T-helper 1 cell treated with Interleukin-12 subunit alpha and Interleukin-12 subunit beta and Interleukin-4 antibody, amounts not matched to agents 30 μg/mL and 1 μg/mL, for 36 hours (primary cell): Measurements from ENCODE around the gene SLC3A2.
"Not testable (repeated sequence)": the region's sequence is repeated elsewhere in the genome, so short reads cannot be mapped to it uniquely, and the experiment has no call there.

ENCODE experiments used
- H3K27ac Mint-ChIP-seq: one replicate; pipeline ENCODE4 v1.8.0; 2021; ENCODE audit warnings: mild to moderate bottlenecking, mixed read lengths
- H3K27me3 Mint-ChIP-seq: one replicate; pipeline ENCODE4 v1.8.0; 2021; ENCODE audit warnings: low read depth, mixed read lengths
- H3K36me3 Mint-ChIP-seq: one replicate; pipeline ENCODE4 v1.8.0; 2021; ENCODE audit warnings: low read depth, mixed read lengths
- H3K4me1 Mint-ChIP-seq: one replicate; pipeline ENCODE4 v1.8.0; 2021; ENCODE audit warnings: low read depth, mixed read lengths
- H3K4me3 Mint-ChIP-seq: one replicate; pipeline ENCODE4 v1.8.0; 2021; ENCODE audit warnings: mild to moderate bottlenecking, moderate library complexity, mixed read lengths
- H3K9me3 Mint-ChIP-seq: one replicate; pipeline ENCODE4 v1.8.0; 2021; ENCODE audit warnings: mixed read lengths

Gene SLC3A2

DNA sequence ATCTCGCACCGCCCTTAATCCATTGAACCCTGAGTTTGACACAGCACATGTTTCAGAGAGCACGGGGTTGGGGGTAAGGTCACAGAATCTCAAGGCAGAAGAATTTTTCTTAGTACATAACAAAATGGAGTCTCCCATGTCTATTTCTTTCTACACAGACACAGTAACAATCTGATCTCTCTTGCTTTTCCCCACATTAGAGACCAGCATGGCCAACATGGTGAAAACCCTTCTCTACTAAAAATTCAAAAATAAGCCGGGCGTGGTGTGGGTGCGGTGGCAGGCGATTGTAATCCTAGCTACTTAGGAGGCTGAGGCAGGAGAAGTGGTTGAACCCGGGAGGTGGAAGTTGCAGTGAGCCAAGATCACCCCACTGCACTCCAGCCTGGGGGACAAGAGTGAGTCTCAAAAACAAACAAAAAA, 21.4 kb upstream of the SLC3A2 start:
- not testable (repeated sequence) for H3K27ac Mint-ChIP-seq, H3K4me3 Mint-ChIP-seq, H3K27me3 Mint-ChIP-seq, H3K9me3 Mint-ChIP-seq
- peaks cover 45% of the 10 kb centered on the region for H3K4me1 Mint-ChIP-seq
- H3K36me3 Mint-ChIP-seq = peaks cover 15% of the 10 kb centered on the region

- Mint-ChIP-seq H3K9me3 (no peaks in the 10 kb centered on the region), H3K4me3 (no peak overlapping the region), H3K27ac (peak overlapping the region; percentile 76), H3K4me1 (peaks cover 38% of the 10 kb centered on the region), H3K36me3 (peaks cover 3% of the 10 kb centered on the region), H3K27me3 (no peaks in the 10 kb centered on the region)
These were observed 19.7 kb upstream of the SLC3A2 start for GRCh38 chr11:62860835-62861563.

- H3K27ac Mint-ChIP-seq, H3K4me3 Mint-ChIP-seq, H3K27me3 Mint-ChIP-seq: not testable (repeated sequence)
These were observed 19.0 kb upstream of the SLC3A2 start for GRCh38 chr11:62861564-62862192.

GRCh38 chr11:62863687-62864335, 16.9 kb upstream of the SLC3A2 start:
- H3K36me3 Mint-ChIP-seq = peaks cover 3% of the 10 kb centered on the region

More at GRCh38 chr11:62861564-62862192, 19.0 kb upstream of the SLC3A2 start:
- not testable (repeated sequence) for H3K36me3 Mint-ChIP-seq, H3K9me3 Mint-ChIP-seq
- H3K4me1 Mint-ChIP-seq = peaks cover 33% of the 10 kb centered on the region

DNA sequence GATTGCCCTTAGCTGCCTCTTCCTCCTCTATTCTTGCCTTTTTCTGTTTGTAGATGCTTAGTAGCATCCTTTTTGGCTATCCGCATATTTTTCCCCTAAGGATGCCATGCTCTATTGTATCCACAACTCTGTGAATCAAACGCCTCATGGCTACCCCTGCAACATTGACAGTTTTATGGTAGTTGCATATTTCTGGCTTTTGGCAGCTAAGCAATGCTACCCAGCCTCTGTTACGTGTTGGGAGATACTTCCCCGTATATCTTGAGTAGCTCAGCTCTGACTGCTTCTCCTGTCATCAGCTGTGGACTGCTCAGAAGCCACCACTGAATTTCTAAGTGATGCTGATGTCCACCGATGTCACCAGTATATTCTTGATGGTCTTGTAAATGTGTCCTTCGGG, 15.1 kb upstream of the SLC3A2 start:
- Mint-ChIP-seq H3K9me3 (no peaks in the 10 kb centered on the region), H3K36me3 (peaks cover 3% of the 10 kb centered on the region), H3K4me1 (peaks cover 16% of the 10 kb centered on the region), H3K27me3 (no peaks in the 10 kb centered on the region), H3K27ac (no peak overlapping the region), H3K4me3 (no peak overlapping the region)

More at GRCh38 chr11:62863687-62864335, 16.9 kb upstream of the SLC3A2 start:
- no peaks in the 10 kb centered on the region for H3K9me3 Mint-ChIP-seq
- no peak overlapping the region for H3K4me3 Mint-ChIP-seq
- no peaks in the 10 kb centered on the region for H3K27me3 Mint-ChIP-seq
- H3K4me1 Mint-ChIP-seq = peaks cover 19% of the 10 kb centered on the region
- no peak overlapping the region for H3K27ac Mint-ChIP-seq

GRCh38 chr11:62874851-62875250, 5.8 kb upstream of the SLC3A2 start:
- Mint-ChIP-seq H3K4me3 (no peak overlapping the region), H3K27ac (no peak overlapping the region), H3K4me1 (peaks cover 11% of the 10 kb centered on the region), H3K36me3 (peaks cover 6% of the 10 kb centered on the region), H3K27me3 (no peaks in the 10 kb centered on the region), H3K9me3 (no peaks in the 10 kb centered on the region)

DNA sequence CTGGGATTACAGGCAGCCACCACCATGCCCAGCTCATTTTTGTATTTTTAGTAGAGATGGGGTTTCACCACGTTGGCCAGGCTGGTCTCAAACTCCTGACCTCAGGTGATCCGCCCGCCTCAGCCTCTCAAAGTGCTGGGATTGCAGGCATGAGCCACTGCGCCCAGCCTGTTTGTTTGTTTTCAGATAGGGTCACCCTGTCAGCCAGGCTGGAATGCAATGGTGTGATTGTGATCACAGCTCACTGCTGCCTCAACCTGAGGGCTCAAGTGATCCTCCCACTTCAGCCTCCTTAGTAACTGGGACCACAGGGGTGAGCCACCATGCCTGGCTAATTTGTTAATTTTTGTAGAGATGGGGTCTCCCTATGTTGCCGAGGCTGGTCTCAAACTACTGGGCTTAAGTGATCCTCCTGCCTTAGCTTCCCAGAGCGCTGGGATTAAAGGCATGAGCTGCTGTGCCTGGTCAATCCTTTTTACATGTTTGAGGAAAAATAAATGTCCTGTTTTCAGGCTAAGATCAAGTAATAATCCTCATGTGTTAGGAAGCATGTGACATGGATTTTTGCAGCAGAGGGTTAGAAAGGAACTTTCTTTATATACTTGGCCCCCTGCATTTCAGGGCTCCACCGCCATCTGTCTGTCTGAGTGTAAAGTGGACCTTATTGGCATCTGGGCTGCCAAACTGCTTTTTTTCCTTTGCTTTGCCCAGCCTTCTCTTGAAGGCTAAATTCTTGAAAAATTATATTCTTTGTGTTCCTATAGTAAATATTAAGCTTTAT, 4.8 kb upstream of the SLC3A2 start:
- Mint-ChIP-seq H3K9me3 (no peaks in the 10 kb centered on the region), H3K36me3 (peaks cover 8% of the 10 kb centered on the region), H3K4me1 (peaks cover 18% of the 10 kb centered on the region), H3K27ac (no peak overlapping the region), H3K27me3 (no peaks in the 10 kb centered on the region), H3K4me3 (no peak overlapping the region)

DNA sequence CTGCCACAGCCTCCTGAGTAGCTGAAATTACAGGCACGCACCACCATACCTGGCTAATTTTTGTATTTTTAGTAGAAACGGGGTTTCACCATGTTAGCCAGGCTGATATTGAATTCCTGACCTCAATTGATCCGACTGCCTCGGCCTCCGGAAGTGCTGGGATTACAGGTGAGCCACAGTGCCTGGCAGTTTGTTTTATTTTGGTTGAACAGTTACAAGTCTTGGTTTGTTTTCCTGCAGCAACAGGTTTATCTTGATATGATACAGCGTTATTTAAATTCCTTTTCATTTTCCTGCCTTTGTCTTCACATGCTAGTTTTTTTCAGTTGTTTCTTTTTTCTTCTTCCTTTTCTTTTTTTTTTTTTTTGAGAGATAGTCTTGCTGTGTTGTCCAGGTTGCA, 4.0 kb upstream of the SLC3A2 start:
- no peak overlapping the region for H3K4me3 Mint-ChIP-seq
- no peak overlapping the region for H3K27ac Mint-ChIP-seq
- peaks cover 19% of the 10 kb centered on the region for H3K4me1 Mint-ChIP-seq
- H3K9me3 Mint-ChIP-seq = no peaks in the 10 kb centered on the region
- no peaks in the 10 kb centered on the region for H3K27me3 Mint-ChIP-seq
- H3K36me3 Mint-ChIP-seq = peaks cover 11% of the 10 kb centered on the region

DNA sequence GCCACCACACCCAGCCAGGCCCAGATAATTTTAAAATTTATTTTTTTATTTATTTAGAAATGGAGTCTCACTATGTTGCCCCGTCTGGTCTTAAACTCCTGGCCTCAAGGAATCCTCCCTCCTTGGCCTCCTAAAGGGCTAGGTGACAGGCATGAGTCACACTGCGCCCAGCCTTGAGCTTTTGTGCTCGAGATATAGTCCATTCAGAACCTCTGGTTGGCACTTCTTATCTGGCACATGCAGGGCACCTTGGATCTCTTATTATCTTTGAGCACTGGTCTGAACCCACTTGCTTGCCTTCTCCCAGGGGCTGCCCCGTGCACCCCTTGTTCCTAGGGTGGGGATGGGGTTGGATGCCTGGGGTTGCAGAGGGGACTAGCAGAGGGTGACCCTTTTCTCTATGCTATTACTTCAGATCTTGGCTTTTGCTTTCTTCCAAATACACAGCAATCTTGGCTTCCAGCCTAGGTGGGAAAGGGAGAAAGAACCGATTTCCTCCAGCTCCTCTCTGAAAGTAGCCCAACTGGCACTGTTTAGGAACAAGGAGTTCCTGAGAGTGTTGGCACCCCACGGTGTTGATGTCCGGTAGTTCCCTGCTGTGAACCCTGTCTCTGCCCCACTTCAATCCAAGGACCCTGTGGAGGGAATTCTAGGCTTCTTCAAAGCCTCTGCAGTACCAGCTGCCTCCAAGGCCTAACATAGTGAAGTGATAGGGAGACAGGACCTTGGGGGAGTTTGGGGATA, 1.3 kb upstream of the SLC3A2 start:
- peaks cover 44% of the 10 kb centered on the region for H3K4me1 Mint-ChIP-seq
- no peaks in the 10 kb centered on the region for H3K27me3 Mint-ChIP-seq
- peak overlapping the region; percentile 100 for H3K27ac Mint-ChIP-seq
- H3K36me3 Mint-ChIP-seq = peaks cover 38% of the 10 kb centered on the region
- H3K9me3 Mint-ChIP-seq = no peaks in the 10 kb centered on the region
- peak overlapping the region; percentile 66 for H3K4me3 Mint-ChIP-seq

DNA sequence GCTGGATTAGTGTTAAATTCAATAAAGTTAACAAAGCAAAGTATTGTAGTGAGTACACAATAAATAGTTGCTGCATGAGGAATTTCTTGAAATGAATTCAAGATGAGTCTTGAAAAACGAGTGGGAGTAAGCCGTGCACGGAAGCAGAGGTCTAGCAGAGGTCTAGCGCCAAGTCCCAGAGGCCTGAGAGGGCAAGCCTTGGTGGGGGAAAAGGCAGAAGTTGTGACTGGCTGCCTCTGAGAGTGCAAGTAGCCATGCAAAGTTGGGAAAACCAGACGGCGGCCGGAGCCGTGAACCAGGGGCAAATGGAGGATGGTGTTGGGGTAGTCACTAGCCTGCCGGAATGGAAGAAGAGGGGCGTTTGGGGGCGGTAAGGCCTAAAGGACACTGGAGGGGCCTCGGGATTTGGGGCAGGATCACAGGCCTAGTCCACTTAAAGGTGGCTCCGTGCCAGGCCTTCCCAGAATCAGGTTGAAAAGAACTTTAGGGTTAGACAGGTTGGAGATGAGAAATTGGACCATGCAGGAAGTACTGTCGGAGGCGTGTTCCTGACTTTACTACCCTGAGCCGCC, 379 bp upstream of the SLC3A2 start:
- H3K4me1 Mint-ChIP-seq = peaks cover 48% of the 10 kb centered on the region
- H3K4me3 Mint-ChIP-seq = peak overlapping the region; percentile 100
- H3K9me3 Mint-ChIP-seq = no peaks in the 10 kb centered on the region
- H3K27me3 Mint-ChIP-seq = no peaks in the 10 kb centered on the region
- peak overlapping the region; percentile 100 for H3K27ac Mint-ChIP-seq
- peaks cover 43% of the 10 kb centered on the region for H3K36me3 Mint-ChIP-seq

- Mint-ChIP-seq H3K36me3 (peaks cover 49% of the 10 kb centered on the region), H3K4me1 (peaks cover 54% of the 10 kb centered on the region), H3K4me3 (peak overlapping the region; percentile 100), H3K27me3 (no peaks in the 10 kb centered on the region), H3K27ac (peak overlapping the region; percentile 100), H3K9me3 (no peaks in the 10 kb centered on the region)
These were observed 1.1 kb downstream of the SLC3A2 start for GRCh38 chr11:62881579-62882430.

- peaks cover 51% of the 10 kb centered on the region for H3K36me3 Mint-ChIP-seq
- no peaks in the 10 kb centered on the region for H3K27me3 Mint-ChIP-seq
- H3K9me3 Mint-ChIP-seq = no peaks in the 10 kb centered on the region
- H3K4me3 Mint-ChIP-seq = peak overlapping the region; percentile 100
- peaks cover 54% of the 10 kb centered on the region for H3K4me1 Mint-ChIP-seq
- H3K27ac Mint-ChIP-seq = peak overlapping the region; percentile 100
These were observed 1.7 kb downstream of the SLC3A2 start for GRCh38 chr11:62882431-62882749.
